Spleen (tissue), 11 donors: ENCODE results near the gene FOXP1. TPM values are rescaled to one million over a fixed set of nuclear protein-coding genes. Genes with fewer than 3 reads are reported as not detected.

ENCODE experiments used
- DNase-seq: peaks from one replicate; pipeline ENCODE4 v3.0.0-alpha.2; 2020
- H3K27ac ChIP-seq, 8 donors: fragments of 200-600 bp; sonication (generic) in 7 of 8; 1 replicate in 4 of 8; 2 replicates in 4 of 8; pipeline versions ENCODE4 v1.5.0 to v1.8.0; 2016 to 2021; ENCODE audit warnings: inconsistent platforms in 4 of 8, mild to moderate bottlenecking in 4 of 8, moderate library complexity in 1 of 8
- H3K27me3 ChIP-seq, 7 donors: fragments of 200-600 bp; sonication (generic) in 6 of 7; replicated peaks in 1 of 7; 1 replicate in 4 of 7; 2 replicates in 3 of 7; pipeline versions ENCODE4 v1.5.0 to v1.8.0; 2016 to 2021; ENCODE audit warnings: inconsistent platforms in 3 of 7, mild to moderate bottlenecking in 1 of 7
- H3K36me3 ChIP-seq, 6 donors: fragments of 200-600 bp; sonication (generic) in 5 of 6; 1 replicate in 4 of 6; 2 replicates in 2 of 6; pipeline versions ENCODE4 v1.5.0 to v1.8.0; 2016 to 2021; ENCODE audit warnings: inconsistent platforms in 2 of 6
- H3K4me1 ChIP-seq, 6 donors: fragments of 200-600 bp; sonication (generic) in 5 of 6; 1 replicate in 3 of 6; 2 replicates in 3 of 6; pipeline versions ENCODE4 v1.5.0 to v1.8.0; 2016 to 2021; ENCODE audit warnings: inconsistent platforms in 3 of 6
- H3K4me3 ChIP-seq, 8 donors: fragments of 200-600 bp; sonication (generic) in 7 of 8; 1 replicate in 4 of 8; 2 replicates in 4 of 8; pipeline versions ENCODE4 v1.5.0 to v1.8.0; 2016 to 2021; ENCODE audit warnings: inconsistent platforms in 4 of 8, mild to moderate bottlenecking in 4 of 8, moderate library complexity in 2 of 8
- H3K9me3 ChIP-seq, 8 donors: fragments of 200-600 bp; sonication (generic) in 7 of 8; 1 replicate in 4 of 8; 2 replicates in 4 of 8; pipeline versions ENCODE4 v1.5.0 to v1.8.0; 2016 to 2021; ENCODE audit warnings: inconsistent platforms in 4 of 8
- POLR2A ChIP-seq, 3 donors: fragments of 450-650 bp; IDR thresholded peaks; one replicate each; pipeline ENCODE4 v1.5.1; 2017; ENCODE audit warnings: antibody characterized with exemption in 3 of 3, mild to moderate bottlenecking in 1 of 3
- POLR2AphosphoS5 ChIP-seq, 3 donors: sonication (generic); formaldehyde crosslinking; IDR thresholded peaks; one replicate each; pipeline ENCODE4 v1.5.1; 2017; ENCODE audit warnings: antibody characterized with exemption in 3 of 3
- WGBS, 5 donors: extraction: QIAGEN DNeasy Blood & Tissue Kit in 3 of 5; methylation state at CpG; one replicate each; pipeline versions ENCODE4 v1.1.5 to v1.1.7; 2013 to 2018; 5-methylcytosine and 5-hydroxymethylcytosine counted together
- intact Hi-C: fragments of 100-400 bp; cut with DNase I; formaldehyde crosslinking; loops from one replicate; pipeline ENCODE4 v1.15.0; 2023; ENCODE audit warnings: low total_unique reads
- polyA plus RNA-seq, 3 donors: library from polyadenylated mRNA; stranded (reverse); fragments of 200-250 nt; gene quantifications; one replicate each; pipeline ENCODE4 v1.2.1, GENCODE V29; 2013
- total RNA-seq, 7 donors: library from RNA; depleted of rRNA in 3 of 7; stranded (reverse); fragments of >200 nt in 3 of 7; fragmentation: NEBNext Ultra II Directional in 4 of 7; extraction: Animal tissue kit (Norgen Biotek cat#: 25700) in 4 of 7; gene quantifications; one replicate each; pipeline versions ENCODE4 v1.1.0 to v1.2.1, GENCODE V29; 2016 to 2021
- TF ChIP-seq, protein P1 (sequence below), 11 experiments: fragments of 200-600 bp in 7 of 11; fragments of 450-650 bp in 4 of 11; sonication (generic) in 4 of 11; IDR thresholded peaks in 8 of 11; conservative IDR thresholded peaks in 3 of 11; 1 replicate in 7 of 11; 2 replicates in 4 of 11; pipeline versions ENCODE4 v1.4.0 to v1.8.0; 2016 to 2021; ENCODE audit warnings: antibody characterized with exemption in 11 of 11, inconsistent platforms in 4 of 11, mild to moderate bottlenecking in 1 of 11
- donor health status: healthy with polysubstance abuse.
- donor health status: DM: no; HTN: no; CAD: no; lungs with moderate emphysema.
- donor health status: DM: no; HTN: no; CAD: no.
- donor health status: Bipolar disorder and iron deficiency.
- donor health status: healthy.
- donor health status: DM: no; HTN: no; CAD: no.
- donor health status: DM: yes; HTN: yes; CAD: no.

FOXP1 gene
- total and polyA plus RNA-seq, 10 donors = 11.1 to 202 (median 153) TPM

DNA sequence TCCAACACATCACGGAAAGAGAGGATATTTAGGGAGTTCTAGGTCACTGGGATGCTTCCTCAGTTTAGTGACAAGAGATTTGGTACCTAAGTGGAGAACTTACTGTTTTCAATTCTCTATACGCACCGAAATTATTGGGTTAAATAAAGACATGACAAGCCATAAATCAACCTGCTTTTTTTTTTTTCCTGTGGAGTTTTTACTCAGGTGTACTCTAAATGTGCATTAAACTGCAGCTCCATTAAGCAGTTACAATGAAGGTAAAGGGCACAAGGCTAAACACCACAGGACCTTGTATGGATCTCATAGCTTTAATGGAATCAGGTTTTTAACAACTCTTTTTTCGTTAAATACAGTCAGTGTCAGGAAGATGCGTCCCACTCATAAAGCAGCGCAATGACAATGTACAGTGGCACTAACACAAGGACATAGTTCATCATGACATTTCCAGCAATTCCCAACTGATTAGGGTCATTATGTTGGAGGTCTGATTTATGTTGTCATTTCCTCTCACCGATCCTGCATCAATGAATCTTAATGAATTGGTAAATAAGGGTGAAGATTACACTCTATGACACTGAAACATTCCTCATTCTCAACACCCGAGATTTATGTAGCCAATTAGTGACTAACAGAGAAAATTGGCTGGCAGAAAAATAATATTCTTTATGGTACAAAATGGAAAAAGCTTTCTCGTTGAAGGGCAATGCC, 355.2 kb downstream of the FOXP1 start:
- H3K4me1 ChIP-seq = peaks cover 10 to 72% (median 32%) of the 10 kb centered on the region in 6 donors
- no peak overlapping the region for H3K4me3 ChIP-seq
- H3K9me3 ChIP-seq = no peaks in the 10 kb centered on the region
- H3K27ac ChIP-seq = peak overlapping the region in 3 of 8 donors; percentile 77 to 82 (median 80)
- intact Hi-C loops = no loop called here
- TF ChIP-seq POLR2AphosphoS5 (IDR thresholded peaks at IDR 0.05) (no peak), POLR2A (IDR thresholded peaks at IDR 0.05) (no peak)
- TF ChIP-seq, protein P1, sequence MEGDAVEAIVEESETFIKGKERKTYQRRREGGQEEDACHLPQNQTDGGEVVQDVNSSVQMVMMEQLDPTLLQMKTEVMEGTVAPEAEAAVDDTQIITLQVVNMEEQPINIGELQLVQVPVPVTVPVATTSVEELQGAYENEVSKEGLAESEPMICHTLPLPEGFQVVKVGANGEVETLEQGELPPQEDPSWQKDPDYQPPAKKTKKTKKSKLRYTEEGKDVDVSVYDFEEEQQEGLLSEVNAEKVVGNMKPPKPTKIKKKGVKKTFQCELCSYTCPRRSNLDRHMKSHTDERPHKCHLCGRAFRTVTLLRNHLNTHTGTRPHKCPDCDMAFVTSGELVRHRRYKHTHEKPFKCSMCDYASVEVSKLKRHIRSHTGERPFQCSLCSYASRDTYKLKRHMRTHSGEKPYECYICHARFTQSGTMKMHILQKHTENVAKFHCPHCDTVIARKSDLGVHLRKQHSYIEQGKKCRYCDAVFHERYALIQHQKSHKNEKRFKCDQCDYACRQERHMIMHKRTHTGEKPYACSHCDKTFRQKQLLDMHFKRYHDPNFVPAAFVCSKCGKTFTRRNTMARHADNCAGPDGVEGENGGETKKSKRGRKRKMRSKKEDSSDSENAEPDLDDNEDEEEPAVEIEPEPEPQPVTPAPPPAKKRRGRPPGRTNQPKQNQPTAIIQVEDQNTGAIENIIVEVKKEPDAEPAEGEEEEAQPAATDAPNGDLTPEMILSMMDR (IDR thresholded peaks at IDR 0.05 in 8 of 11, conservative IDR thresholded peaks at IDR 0.05 in 3 of 11) = no peak
- H3K36me3 ChIP-seq = no peaks in the 10 kb centered on the region
- no peak for DNase-seq
- 82 to 86% (median 84%) methylated on average over 9 of the region's 9 CpGs for WGBS, 5 donors
- no peaks in the 10 kb centered on the region for H3K27me3 ChIP-seq

DNA sequence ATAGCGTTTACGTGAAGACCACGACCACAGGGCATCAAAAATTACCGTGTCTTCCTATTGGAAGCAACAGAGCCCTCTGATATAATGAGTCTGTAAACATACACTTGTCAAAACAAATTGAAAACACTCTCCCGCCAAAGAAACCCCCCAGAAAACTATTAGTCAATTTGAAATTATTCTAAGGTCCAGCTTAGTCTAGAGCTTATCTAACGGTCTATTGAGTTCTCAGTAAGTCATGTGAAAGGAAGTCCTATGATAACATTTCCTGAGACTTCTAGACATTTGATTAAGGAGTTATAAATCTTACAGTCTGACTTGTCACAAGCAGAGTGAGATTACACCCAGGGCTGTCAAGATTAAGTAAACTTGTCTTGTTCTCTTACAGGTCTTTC, 356.3 kb downstream of the FOXP1 start:
- Histone ChIP-seq H3K27ac (peak overlapping the region; percentile 10 to 82 (median 60)), H3K27me3 (no peaks in the 10 kb centered on the region), H3K4me3 (peak overlapping the region in 4 of 8 donors; percentile 14 to 62 (median 24)), H3K4me1 (peaks cover 10 to 69% (median 32%) of the 10 kb centered on the region in 6 donors), H3K36me3 (peaks cover 0 to under 1% (median 0%) of the 10 kb centered on the region in 6 donors), H3K9me3 (no peaks in the 10 kb centered on the region)
- intact Hi-C loops = no loop called here
- WGBS, 5 donors = 48 to 64% (median 53%) methylated on average over 6 of the region's 6 CpGs
- TF ChIP-seq POLR2AphosphoS5 (IDR thresholded peaks at IDR 0.05) (no peak), POLR2A (IDR thresholded peaks at IDR 0.05) (no peak)
- TF ChIP-seq, protein P1 (IDR thresholded peaks at IDR 0.05 in 8 of 11, conservative IDR thresholded peaks at IDR 0.05 in 3 of 11) = no peak
- DNase-seq = no peak

DNA sequence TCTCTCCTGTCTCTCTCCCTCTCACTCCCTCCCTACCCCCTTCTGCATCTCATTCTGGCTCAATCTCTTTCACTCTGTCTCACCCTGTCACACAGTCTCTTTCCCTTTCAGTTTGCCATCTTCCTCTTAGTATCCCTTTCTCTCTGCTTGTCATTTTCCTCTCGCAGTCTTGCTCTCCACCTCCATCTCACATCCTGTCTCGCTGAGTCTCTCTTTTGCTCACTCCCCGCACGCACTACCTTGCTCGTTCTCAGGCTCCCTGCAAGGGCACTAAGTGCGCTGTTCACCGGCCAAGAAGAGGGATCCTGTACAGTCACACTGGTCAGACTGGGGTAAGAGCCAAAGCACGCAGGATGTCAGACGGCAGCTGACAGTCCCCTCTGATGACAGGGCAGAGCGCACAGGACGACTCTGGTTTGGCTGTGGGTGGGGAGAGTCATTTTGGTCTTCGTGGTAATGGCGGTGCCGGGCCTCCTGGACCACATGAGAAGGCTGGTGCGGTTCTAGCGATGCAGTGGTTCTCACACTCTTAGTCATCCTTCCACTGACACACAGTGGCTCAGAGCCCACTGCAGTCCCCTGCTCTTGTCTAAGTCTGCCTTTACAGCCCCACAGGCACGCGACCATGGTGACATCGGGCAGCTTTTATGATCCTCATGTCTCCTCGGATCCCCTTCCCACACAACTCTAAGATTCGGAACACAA, 356.8 kb downstream of the FOXP1 start:
- intact Hi-C loops = no loop called here
- peak overlapping the region; percentile 10 to 82 (median 60) for H3K27ac ChIP-seq
- peak; percentile 85 for DNase-seq

More for the DNA sequence above, 356.8 kb downstream of the FOXP1 start:
- Histone ChIP-seq H3K4me3 (peak overlapping the region in 5 of 8 donors; percentile 11 to 62 (median 20)), H3K4me1 (peaks cover 10 to 64% (median 32%) of the 10 kb centered on the region in 6 donors), H3K27me3 (no peaks in the 10 kb centered on the region), H3K9me3 (no peaks in the 10 kb centered on the region), H3K36me3 (peaks cover 0 to 6% (median 0%) of the 10 kb centered on the region in 6 donors)
- peak in 1 of 3 donors; percentile 15 for TF ChIP-seq POLR2A (IDR thresholded peaks at IDR 0.05)
- TF ChIP-seq, protein P1 (IDR thresholded peaks at IDR 0.05 in 8 of 11, conservative IDR thresholded peaks at IDR 0.05 in 3 of 11) = no peak
- peak; percentile 48 to 65 (median 51) for TF ChIP-seq POLR2AphosphoS5 (IDR thresholded peaks at IDR 0.05)
- 46 to 54% (median 49%) methylated on average over 21 of the region's 21 CpGs for WGBS, 5 donors
